ENCODE measurements around the gene RAF1. TPM values are rescaled to one million over a fixed set of nuclear protein-coding genes. Genes with fewer than 3 reads are reported as not detected.

Gene RAF1
- total RNA-seq, 2 experiments from 2014 or later, result 127 to 139 TPM

GRCh38 chr3:12571986-12572385, 91.9 kb downstream of the RAF1 start:
- POLR2A ChIA-PET, result no interaction called here
- ATAC-seq (ENCODE audit: poor library complexity) (no peak), DNase-seq (no peak)
- Mint-ChIP-seq H3K27me3 (no peaks in the 10 kb centered on the region), H3K4me3 (no peak overlapping the region), H3K36me3 (ENCODE audit: low read depth) (peaks cover 95% of the 10 kb centered on the region), H3K27ac (no peak overlapping the region), H3K4me1 (ENCODE audit: low read depth) (peaks cover 7% of the 10 kb centered on the region), H3K9me3 (no peaks in the 10 kb centered on the region)
- CTCF ChIA-PET, result no interaction called here
- no peak overlapping the region for H3K27ac ChIP-seq (ENCODE audit: low read depth in 1 of 2, low read length in 2 of 2)
- H3K4me1 ChIP-seq (ENCODE audit: insufficient read depth, low read length), result no peaks in the 10 kb centered on the region
- H3K36me3 ChIP-seq (ENCODE audit: insufficient read depth, low read length), result peaks cover 79% of the 10 kb centered on the region
- H3K27me3 ChIP-seq (ENCODE audit: control insufficient read depth in 1 of 2, insufficient read depth in 2 of 2, low read length in 2 of 2), result no peaks in the 10 kb centered on the region
- intact Hi-C loops (cut with DNase I, micrococcal nuclease), result no loop called here
- peaks cover 0 to 14% of the 10 kb centered on the region in 2 experiments for H3K9me3 ChIP-seq (ENCODE audit: control insufficient read depth in 1 of 2, insufficient read depth in 1 of 2, low read length in 2 of 2)
- H3K4me3 ChIP-seq (ENCODE audit: low read length), result no peak overlapping the region
- TF ChIP-seq CTCF (IDR thresholded peaks at IDR 0.05), result no peak

- H3K9me3 ChIP-seq (ENCODE audit: control insufficient read depth in 1 of 2, insufficient read depth in 1 of 2, low read length in 2 of 2), result peaks cover 8 to 19% of the 10 kb centered on the region in 2 experiments
- Mint-ChIP-seq H3K27me3 (no peaks in the 10 kb centered on the region), H3K4me1 (ENCODE audit: low read depth) (peaks cover 13% of the 10 kb centered on the region), H3K9me3 (peaks cover 6% of the 10 kb centered on the region), H3K36me3 (ENCODE audit: low read depth) (peaks cover 92% of the 10 kb centered on the region), H3K4me3 (no peak overlapping the region), H3K27ac (no peak overlapping the region)
- H3K4me1 ChIP-seq (ENCODE audit: insufficient read depth, low read length), result no peaks in the 10 kb centered on the region
- no peak overlapping the region for H3K4me3 ChIP-seq (ENCODE audit: low read length)
- DNase-seq (no peak), ATAC-seq (ENCODE audit: poor library complexity) (no peak)
- intact Hi-C loops (cut with DNase I, micrococcal nuclease), result no loop called here
- CTCF ChIA-PET, result no interaction called here
- no peak for TF ChIP-seq CTCF (IDR thresholded peaks at IDR 0.05)
- H3K27me3 ChIP-seq (ENCODE audit: control insufficient read depth in 1 of 2, insufficient read depth in 2 of 2, low read length in 2 of 2), result no peaks in the 10 kb centered on the region
- POLR2A ChIA-PET, result interaction anchor here (0.5 kb wide), 1 partner anchor 10 kb away, joined by 3 read pairs; no protein-coding TSS in a partner anchor
- no peak overlapping the region for H3K27ac ChIP-seq (ENCODE audit: low read depth in 1 of 2, low read length in 2 of 2)
- H3K36me3 ChIP-seq (ENCODE audit: insufficient read depth, low read length), result peaks cover 64% of the 10 kb centered on the region
These were observed 94.1 kb downstream of the RAF1 start for GRCh38 chr3:12569836-12570235.

GRCh38 chr3:12568747-12569146, 95.2 kb downstream of the RAF1 start:
- Mint-ChIP-seq H3K4me1 (ENCODE audit: low read depth) (peaks cover 18% of the 10 kb centered on the region), H3K27me3 (no peaks in the 10 kb centered on the region), H3K9me3 (peaks cover 6% of the 10 kb centered on the region), H3K36me3 (ENCODE audit: low read depth) (peaks cover 88% of the 10 kb centered on the region), H3K27ac (no peak overlapping the region), H3K4me3 (no peak overlapping the region)
- Histone ChIP-seq H3K4me1 (ENCODE audit: insufficient read depth, low read length) (no peaks in the 10 kb centered on the region), H3K27me3 (ENCODE audit: control insufficient read depth in 1 of 2, insufficient read depth in 2 of 2, low read length in 2 of 2) (no peaks in the 10 kb centered on the region), H3K27ac (ENCODE audit: low read depth in 1 of 2, low read length in 2 of 2) (no peak overlapping the region), H3K9me3 (ENCODE audit: control insufficient read depth in 1 of 2, insufficient read depth in 1 of 2, low read length in 2 of 2) (peaks cover 8 to 19% of the 10 kb centered on the region in 2 experiments), H3K36me3 (ENCODE audit: insufficient read depth, low read length) (peaks cover 55% of the 10 kb centered on the region), H3K4me3 (ENCODE audit: low read length) (no peak overlapping the region)
- TF ChIP-seq CTCF (IDR thresholded peaks at IDR 0.05), result no peak
- DNase-seq (no peak), ATAC-seq (ENCODE audit: poor library complexity) (no peak)
- intact Hi-C loops (cut with DNase I, micrococcal nuclease), result no loop called here
- ChIA-PET CTCF (no interaction called here), POLR2A (no interaction called here)

Data from CD4-positive, alpha-beta T cell (primary cell).